Raji (cell line): Measurements from ENCODE around the gene TOGARAM2.

Source experiments
- POLR2A ChIP-seq: IDR thresholded peaks from 2 replicates; pipeline ENCODE4 v1.6.1; 2011; ENCODE audit warnings: low read depth, low read length, control low read depth; ENCODE audit not compliant: insufficient read depth

Gene TOGARAM2

GRCh38 chr2:29005331-29005730 lies 24.2 kb downstream of the TOGARAM2 start:
- TF ChIP-seq POLR2A, result no peak

DNA sequence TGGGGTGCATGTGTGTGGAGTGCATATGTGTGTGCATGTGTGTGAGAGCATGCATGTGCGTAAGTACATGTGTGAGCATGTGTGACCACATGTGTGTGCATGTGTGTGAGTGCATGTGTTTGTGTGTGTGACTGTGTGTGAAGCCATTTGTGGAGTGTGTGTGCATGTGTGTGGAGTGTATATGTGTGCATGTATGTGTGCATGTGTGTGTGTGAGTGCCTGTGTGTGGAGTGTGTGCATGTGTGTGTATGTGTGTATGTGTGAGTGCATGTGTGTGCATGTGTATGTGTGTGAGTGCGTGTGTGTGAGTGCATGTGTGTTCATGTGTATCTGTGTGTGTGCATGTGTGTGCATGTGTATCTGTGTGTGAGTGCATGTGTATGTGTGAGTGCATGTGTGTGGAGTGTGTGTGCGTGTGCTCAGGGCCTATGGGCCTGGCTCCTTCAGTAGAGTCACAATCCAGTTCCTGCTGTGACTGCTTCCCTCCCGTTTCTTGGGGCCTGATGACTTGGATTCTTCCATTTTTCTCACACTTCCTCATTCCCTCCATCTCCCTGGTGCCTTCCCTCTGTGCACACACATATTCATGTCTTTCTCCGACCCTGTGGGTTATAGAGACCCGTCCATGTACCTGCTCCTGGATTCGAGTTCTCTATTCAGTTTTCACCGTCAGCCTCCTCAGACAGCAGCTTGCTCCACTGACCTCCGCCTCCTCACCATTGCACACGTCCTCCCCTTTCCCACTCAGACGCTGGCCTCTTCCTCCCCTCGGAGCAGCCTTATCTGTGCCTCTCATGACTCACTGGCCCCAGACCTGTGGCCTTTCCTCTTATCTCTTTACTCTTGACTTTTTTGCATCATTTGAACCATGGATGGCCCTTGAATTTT lies 25.2 kb downstream of the TOGARAM2 start:
- TF ChIP-seq POLR2A, result no peak

DNA sequence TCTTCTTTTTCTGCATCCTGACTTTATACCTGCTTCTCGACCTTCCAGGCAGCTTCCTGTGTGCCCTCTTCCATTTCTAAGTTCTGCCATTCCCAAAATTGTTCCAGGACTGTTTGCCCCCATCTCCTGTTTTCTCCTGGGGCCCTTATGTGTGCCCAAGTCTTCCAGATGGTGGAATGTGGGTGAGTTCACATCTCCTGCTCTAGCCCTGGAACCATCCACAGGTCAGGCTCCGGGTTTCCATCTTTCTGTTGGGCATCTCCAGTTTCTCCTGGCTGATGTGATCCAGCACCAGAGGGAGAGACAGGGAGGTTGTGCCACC lies 25.8 kb downstream of the TOGARAM2 start:
- no peak for TF ChIP-seq POLR2A

DNA sequence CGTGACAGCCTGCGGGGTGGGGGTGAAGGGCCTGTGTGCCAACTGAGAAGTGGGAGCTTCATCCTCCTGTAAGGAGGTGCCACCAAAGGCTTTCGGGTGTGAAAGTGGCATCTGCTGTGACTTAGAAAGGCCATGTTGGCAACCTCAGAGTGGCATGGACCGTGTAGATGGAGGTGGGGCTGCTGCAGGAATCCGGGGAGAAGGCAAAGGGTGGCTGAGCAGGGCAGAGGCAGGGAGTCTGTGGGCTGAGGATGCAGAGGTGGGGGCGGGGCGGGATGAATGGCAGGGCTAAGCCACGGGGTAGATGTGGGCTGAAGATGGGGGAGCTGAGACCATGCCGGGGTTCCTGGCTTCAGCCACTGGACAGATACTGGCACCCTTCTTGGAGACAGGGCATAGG lies 28.2 kb downstream of the TOGARAM2 start:
- no peak for TF ChIP-seq POLR2A

DNA sequence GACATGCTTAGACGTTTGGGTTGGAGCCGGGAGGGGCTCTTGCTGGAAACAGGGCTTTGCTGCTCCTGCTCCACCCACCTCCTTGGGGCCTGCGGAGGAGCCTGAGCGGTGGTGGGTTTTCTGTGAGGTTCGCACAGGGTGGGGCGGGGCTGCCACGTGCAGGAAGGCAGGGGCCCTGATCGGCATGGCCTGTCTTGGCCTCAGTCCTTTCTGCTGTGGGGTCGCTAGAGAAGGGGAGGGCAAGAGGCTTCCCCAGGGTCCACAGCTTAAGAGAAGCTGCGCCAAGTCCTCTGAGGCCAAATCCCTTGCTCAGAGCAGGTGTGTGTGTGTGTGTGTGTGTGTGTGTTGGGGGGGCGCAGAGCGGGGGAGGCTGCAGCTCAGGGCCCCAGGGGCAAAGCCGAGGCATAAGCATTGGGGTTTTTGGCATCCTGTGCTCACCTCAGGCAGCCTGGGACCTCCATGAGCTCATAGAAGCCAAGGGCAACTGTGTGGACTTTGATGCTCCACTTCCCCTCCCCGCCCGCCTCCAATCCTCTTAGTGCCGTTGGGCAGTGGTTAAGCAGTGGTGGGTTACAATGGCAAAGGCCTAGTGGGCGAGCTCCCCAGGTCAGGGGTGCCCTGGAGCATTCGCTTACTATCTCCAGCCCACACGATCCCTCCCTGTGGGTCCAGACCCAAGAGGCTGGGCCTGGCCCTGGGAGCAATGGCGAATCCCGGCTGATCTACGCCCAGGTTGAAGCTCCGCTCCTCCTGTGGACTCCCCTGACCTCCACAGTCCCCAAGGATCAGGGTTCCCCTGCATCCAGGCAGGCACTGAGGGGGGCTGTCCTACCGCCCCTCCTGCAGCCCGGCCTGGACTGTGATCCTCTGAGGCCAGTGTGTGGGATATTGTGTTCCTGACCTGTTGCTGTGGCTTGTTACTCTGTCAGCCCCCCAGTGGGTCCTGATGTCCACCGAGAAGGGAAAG lies 28.9 kb downstream of the TOGARAM2 start:
- TF ChIP-seq POLR2A, result no peak

- no peak for TF ChIP-seq POLR2A
Measured at GRCh38 chr2:29010946-29011345, 29.8 kb downstream of the TOGARAM2 start.

GRCh38 chr2:29011418-29012060 lies 30.4 kb downstream of the TOGARAM2 start:
- TF ChIP-seq POLR2A, result no peak

GRCh38 chr2:29012211-29012681 lies 31.1 kb downstream of the TOGARAM2 start:
- TF ChIP-seq POLR2A, result no peak

DNA sequence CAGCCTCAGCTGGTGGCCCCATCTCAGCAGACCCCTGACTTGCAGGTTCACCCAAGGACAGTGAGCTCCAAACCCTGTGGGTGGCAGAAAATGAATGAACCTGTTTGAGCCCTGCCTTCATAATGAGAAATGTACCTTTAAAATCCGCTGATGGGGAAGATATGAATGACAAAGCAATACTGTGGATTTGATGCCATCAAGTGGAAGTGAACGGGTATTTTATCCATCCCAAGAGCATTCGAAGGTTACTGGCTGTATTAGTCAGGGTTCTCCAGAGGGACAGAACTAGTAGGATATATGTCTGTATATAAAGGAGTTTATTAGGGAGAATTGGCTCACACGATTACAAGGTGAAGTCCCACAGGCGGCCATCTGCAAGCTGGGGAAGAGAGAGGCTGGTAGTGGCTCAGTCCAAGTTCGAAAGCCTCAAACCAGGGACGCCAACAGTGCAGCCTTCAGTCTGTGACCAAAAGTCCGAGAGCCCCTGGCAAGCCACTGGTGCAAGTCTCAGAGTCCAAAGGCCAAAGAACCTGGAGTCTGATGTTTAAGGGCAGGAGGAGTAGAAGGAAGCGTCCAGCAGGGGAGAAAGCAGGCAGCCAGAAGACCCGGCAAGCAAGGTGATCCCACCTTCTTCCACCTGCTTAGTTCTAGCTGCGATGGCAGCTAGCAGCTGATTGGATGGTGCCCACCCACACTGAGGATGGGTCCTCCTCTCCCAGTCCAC lies 32.1 kb downstream of the TOGARAM2 start:
- TF ChIP-seq POLR2A, result no peak

- no peak for TF ChIP-seq POLR2A
Measured at GRCh38 chr2:29014331-29014730, 33.2 kb downstream of the TOGARAM2 start.

- no peak for TF ChIP-seq POLR2A
Measured at GRCh38 chr2:29014811-29015421, 33.8 kb downstream of the TOGARAM2 start.

DNA sequence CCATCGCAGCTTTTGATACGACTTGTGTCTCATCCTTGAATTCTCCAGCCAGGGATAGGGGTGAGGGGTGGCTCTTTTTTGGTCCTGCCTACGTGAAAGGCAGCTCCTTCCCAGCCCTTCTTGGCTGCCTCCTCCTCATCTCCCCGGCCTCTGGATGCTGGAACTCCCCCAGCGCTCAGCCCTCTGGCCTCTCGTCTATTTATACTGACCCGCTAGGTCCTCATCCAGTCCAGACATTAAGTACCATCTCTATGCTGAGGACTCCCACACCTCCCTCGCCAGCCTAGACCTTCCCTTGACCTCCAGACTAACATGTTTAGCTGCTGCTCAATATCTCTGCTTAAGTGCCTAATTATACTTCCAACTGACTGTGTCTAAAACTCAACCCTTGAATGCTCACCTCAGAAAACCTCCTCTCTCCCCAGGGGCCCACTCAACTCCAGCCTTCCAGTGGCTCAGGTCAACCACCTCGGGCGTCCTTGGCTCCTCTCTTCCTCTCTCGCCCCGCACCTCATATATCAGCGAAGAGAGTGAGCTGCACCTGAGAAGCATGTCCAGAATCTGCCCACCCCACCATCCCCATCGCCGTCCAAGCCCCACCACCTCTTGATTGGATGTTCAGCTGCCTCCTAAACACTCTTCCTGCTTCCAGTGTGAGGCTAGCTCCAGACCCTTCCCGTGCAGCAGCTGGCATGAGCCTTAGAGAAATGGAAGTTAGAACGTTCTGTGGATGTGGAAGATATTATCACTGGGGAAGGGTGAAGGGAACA lies 34.8 kb downstream of the TOGARAM2 start:
- no peak for TF ChIP-seq POLR2A

DNA sequence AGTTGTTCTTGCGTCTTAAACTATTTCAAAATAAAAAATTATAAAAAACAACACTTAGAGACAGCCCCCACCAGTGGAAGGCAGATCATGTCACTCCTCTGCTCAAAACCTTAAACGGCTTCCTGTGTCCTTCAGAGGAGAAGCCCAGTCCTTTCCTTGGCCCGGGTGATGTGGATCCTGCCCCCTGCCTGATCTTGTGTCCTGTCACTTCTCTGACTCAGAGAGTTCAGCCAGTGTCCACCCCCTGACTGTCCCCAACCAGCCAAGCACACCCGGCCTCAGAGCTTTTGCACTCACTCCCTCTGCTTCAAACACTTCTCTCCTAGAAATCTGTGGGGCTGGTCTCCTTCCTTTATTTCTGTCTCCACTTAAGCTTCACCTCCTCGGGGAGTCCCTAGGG lies 35.4 kb downstream of the TOGARAM2 start:
- TF ChIP-seq POLR2A, result no peak
